GF-D8 (cell line): ENCODE measurements around the gene USP34.
"Not testable (repeated sequence)": the region's sequence is repeated elsewhere in the genome, so short reads cannot be mapped to it uniquely, and the experiment has no call there.

Experiments used
- DNase-seq: peaks from one replicate; lab custom pipeline; 2025; lab: John Stamatoyannopoulos, UW

USP34 gene

DNA sequence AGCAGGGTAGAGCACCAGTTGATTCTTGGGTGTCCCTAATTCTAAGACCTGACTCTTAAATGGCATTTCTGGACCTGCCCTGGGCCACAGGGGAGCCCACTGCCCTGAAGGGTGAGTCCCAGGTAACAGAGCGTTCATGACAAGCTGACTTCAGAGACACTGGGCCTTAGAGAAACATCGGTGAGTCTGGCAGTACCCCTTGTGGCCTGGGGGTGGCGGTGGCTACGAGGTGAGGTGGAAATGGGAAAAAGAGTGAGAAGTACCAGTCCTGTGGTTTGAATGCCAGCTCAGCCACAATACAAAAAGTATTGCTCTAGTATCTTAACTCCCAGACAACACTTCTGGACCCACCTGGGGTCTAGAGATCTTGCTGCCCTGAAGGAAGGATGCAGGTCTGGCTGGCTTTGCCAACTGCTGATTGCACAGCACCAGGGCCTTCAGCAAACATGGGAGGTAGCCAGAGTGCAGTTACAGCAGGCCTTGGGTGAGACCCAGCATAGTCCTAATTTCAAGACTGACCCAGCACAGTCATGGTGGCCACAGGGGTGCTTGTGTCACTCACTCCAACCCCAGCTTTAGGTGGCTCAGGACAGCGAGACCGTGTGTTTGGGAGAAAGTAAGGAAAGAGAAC lies 44.5 kb downstream of the USP34 start:
- DNase-seq = peak; percentile 43

DNA sequence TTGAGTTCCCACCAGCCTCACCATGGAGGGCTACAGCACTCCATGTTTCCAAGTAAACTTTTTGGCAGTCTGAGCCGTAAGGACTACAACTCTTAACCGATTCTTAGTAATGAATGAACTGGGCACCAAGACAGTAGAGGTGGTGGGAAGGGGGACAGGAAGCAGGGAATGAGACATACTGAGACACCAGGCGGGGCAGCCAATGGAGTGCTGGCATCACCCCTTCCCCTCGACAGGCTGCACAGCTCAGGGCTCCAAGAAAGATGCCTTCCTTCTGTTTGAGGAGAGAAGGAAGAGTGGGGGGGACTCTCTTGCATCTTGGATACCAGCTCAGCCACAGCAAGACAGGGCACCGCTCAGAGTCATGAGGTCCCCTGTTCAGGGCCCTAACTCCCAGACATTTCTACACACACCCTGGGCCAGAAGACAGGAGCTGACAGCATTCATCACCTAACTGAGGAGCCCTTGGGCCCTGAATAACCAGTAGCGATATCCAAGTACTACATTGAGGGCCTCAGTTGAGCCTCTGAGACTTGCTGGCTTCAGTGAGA lies 45.2 kb downstream of the USP34 start:
- DNase-seq = no peak

DNA sequence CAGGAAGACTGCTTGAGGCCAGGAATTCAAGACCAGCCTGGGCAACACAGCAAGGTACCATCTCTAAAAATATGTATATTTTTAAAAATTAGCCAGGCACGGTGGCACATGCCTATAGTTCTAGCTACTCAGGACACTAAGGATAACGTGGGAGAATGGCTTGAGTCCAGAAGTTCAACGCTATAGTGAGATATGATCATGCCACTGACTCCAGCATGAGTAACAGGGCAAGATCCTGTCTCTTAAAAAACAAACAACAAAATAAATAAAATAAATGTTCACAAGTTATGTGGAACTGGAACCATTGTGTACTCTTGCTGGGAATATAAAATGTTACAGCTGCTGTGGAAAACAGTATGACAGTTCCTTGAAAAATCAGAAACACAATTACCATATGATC lies 47.2 kb downstream of the USP34 start:
- DNase-seq = no peak

DNA sequence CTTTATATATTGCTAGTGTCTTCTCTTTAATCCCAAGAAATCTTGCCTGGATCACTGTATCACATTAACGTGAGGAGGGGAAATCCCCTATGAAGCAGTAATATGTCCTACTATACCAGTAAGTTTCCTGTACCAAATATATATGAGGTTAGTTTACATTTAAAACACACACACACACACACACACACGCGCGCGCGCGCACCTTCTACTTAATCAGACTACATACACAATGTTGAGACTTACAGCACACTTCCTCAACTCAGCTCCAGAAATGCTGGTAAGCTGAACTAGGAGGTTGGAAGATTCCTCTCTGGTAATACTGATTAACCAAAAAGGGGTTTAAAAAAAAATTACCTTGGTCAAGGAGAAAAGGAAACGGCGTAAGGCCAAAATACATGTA lies 49.3 kb downstream of the USP34 start:
- no peak for DNase-seq

DNA sequence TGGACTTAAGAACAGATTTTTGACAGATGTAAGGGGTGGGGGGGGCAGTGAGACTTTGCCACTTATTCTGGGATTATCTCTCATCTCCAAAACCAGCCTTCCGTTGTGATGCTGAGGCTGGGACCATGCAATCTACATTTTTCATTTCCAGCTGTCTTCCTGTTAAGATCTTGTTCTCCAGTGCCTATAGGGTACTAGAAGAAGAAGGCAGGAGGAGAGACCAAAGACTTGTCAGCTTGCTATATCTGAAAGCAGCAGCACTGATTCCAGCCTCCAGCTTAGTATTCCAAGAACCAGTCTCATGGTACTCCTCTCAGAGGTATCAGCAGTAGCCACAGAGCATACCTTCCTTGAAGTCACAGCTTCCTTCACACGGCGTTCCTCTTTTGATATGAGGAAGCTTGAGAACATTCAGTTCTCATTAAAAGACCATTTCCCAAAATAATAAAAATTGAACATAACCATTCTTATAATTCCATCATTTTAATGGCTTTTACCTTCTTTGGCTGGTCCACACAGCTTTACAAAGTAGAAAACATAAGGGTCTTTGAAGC lies 49.8 kb downstream of the USP34 start:
- peak; percentile 29 for DNase-seq

DNA sequence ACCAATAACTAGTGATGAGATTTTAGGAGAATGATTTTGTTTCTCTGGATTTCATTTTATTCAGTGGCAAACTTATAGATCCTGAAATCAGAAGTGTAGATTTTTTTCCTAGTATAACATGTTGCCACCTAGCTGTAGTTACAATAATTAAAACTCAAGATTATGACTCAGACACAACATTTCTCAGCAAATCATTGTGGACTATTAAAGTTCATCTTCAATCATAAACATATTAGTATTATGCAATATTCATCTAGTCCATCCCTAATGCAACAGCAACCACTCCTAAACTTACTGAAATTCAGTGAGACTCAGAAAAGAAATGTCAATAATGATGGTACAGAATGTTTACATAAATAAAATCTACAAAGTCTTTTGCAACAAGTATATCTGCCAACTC lies 51.3 kb downstream of the USP34 start:
- DNase-seq = no peak

DNA sequence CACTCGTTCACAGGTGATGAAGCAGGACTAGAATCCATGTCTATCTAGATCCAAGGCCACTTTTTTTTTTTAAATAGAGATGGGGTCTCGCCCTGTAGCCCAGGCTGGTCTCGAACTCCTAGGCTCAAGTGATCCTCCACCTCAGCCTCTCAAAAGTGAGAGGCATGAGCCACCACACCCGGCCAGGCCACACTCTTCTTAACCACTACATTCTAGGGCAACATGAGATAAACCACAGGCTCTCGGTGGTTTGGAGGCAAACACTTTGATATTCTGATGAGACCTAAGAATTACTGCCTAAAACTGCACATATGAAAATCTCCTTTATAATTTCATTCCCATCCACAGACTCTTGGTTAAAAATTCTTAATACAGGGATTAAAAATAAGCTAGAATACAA lies 51.8 kb downstream of the USP34 start:
- DNase-seq = no peak

DNA sequence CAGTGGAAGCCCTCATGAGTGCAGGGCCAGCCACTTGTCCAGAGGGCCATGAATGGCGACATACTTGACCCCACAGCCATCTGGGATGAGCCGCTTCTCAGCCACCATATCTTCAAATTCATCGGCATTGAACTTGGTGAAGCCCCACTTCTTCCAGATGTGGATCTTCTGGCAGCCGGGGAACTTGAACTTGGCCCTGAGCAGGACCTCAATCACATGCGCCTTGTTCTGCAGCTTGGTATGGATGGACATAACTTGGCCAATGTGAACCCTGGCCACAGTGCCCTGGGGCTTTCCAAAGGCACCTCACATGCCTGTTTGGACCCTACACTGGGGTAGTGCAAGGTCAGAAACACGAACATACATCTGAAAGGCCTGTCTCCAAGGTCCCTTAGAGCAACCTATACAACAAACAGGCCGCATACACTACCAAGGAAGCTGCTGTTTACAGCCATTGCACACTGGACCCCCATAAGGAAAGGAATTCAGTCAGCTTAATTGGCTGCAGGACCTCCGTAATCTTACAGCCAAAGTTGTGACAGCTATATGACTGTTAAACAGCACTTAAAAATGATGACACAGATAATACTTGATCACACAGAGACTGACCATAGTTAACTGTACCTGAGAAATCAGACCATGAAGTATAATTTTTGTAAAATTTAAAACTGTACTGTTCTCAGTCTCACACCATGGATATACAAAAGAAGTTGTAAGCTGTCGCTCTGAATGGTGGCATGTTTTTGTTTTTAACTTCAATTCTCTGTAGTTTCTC lies 53.8 kb downstream of the USP34 start:
- no peak for DNase-seq

DNA sequence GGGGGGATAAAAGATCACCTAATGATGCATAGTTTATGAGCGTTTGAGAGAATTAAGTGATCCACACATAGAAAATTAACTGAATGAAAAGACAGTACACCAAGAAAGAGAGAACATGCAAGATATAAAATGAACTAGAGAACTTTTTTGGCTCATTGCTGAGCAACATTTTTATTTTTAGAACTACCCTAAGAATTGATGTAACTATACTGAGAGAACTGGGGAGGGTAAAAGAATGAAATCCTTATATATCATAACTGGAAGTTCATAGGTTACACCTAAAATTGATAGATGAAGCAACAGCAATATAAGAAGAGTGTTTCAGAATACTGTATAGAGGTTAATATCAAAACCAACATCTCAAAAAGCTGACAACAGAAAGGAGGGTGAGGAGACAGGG lies 55.6 kb downstream of the USP34 start:
- no peak for DNase-seq

DNA sequence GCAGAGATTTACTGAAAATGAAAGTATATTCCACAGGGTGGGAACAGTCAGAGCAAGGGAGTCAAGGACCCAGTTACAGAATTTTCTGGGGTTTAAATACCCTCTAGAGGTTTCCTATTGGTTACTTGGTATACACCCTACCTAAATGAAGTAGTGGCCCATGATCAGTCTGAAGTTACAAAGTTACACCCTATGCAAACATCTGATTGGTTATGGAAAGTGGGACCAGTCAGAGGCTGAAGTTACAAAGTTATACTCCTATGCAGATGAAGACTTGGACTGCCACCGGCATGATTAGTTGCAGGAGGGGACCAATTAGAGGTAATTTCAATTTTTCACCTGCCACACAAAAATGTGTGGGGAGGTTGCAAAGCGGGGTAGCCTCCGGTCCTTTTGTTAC lies 56.2 kb downstream of the USP34 start:
- DNase-seq = no peak

DNA sequence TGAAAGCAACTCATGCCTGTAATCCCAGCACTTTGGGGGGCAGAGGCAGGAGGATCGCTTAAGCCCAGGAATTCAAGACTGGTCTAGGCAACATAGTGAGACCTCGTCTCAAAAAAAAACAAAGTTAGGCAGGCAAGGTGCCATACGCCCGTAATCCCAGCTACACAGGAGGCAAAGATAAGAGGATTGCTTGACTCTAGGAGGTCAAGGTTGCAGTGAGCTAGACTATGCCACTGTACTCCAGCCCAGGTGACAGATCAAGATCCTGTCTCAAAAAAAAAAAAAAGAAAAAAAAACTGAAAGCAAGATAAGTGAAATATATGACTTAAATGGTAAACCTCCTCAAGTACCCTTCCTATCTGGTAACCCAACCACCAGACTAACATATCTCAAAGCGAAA lies 59.8 kb downstream of the USP34 start:
- DNase-seq = no peak

DNA sequence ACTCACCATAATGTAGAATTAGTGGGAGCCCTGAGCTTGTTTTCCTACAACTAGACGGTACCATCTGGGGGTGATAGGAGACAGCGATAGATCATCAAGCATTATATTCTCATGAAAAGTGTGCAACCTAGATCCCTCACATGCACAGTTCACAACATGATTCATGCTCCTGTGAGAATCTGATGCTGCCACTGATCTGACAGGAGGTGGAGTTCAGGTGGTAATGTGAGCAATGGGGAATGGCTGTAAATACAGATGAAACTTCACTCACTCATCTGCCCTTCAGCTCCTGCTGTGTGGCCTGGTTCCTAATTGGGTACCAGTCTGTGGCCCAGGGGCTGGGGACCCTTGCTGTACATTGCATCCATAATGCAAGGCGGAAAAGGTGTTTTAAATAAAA lies 60.7 kb downstream of the USP34 start:
- no peak for DNase-seq

DNA sequence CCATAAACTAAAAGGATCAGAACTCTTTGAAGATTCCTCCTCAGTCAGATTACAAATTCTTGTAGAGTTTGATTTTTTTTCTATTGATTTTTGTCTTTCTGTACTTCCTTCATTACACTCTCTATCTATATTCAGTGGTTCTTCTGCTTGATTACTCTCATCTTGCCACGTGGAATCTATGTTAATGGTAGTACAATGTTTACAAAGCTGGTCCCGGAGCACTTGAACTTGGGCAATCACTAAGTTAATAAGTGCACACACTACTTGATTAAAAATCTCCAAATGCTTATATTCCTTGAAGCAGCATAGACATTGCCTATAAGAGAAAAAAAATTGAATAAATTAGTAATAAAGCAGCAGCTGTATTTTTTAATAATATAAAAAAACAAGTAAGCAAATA lies 65.1 kb downstream of the USP34 start:
- no peak for DNase-seq

DNA sequence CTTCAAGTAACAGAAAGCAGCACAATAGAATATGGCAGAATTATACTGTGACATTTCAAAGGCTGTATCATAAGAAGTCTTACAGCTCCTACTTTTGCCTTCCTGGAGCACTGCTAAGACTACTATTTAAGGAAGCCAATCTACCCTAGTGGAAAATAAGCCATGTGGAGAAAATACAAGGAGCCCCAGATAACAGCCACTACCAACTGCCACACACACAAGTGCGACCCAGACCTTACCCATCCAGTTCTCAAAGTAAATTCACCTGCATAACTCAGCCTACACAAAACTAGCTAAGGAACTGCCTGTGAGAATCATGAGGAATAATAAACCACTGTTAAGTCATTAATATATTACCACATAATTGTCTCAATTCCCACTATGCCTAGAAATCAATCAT lies 66.4 kb downstream of the USP34 start:
- no peak for DNase-seq

DNA sequence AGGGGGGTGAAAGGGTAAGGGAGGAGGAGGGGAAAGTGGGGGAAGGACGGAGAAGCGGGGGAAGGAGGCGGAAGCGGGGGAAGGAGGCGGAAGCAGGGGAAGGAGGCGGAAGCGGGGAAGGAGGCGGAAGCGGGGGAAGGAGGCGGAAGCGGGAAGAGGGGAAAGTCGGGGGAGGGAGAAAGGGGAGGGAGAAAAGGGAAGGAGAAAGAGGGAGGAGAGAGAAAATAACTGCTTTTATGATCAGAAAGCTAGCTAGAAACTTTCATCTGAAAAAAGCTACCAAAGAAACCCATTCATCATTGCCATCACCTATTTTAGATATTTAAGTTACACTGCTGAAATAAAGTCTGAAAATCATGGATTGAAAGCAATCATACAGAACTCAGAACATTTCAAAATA lies 72.5 kb downstream of the USP34 start:
- no peak for DNase-seq

DNA sequence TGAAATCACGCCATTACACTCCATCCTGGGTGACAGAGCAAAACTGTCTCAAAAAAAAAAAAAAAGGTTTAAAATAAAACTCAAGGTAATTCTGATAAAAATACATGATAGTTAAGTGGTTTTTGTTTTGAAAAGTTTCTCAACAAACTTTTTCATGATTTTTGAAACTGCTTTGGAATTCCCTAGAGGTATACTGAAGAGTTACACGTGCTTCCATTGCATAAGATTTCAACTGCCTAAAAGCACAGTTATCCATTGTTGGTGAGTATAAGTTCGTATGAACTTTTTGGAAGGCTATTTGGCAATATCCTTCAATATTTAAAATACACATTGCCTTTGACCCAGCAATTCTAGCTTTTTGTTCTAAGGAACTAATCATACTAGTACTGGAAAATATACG lies 74.9 kb downstream of the USP34 start:
- DNase-seq = no peak

DNA sequence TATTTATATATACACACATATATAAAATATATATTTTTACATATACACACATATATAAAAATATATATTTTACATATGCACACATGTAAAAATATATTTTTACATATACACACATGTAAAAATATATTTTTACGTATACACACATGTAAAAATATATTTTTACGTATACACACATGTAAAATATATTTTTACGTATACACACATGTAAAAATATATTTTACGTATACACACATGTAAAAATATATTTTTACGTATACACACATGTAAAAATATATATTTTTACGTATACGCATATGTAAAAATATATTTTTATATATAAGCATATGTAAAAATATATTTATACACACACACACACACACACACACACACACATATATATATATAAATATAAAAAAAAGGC lies 83.3 kb downstream of the USP34 start:
- DNase-seq = not testable (repeated sequence)

DNA sequence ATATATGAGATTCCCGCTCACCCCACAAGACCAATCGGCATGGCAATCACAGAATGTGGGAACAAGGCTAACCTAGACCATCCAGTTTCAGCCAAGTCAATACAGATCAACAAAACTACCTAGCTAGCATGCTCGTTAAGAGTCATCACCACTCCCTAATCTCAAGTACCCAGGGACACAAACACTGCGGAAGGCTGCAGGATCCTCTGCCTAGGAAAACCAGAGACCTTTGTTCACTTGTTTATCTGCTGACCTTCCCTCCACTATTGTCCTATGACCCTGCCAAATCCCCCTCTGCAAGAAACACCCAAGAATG lies 90.0 kb downstream of the USP34 start:
- DNase-seq = not testable (repeated sequence)

DNA sequence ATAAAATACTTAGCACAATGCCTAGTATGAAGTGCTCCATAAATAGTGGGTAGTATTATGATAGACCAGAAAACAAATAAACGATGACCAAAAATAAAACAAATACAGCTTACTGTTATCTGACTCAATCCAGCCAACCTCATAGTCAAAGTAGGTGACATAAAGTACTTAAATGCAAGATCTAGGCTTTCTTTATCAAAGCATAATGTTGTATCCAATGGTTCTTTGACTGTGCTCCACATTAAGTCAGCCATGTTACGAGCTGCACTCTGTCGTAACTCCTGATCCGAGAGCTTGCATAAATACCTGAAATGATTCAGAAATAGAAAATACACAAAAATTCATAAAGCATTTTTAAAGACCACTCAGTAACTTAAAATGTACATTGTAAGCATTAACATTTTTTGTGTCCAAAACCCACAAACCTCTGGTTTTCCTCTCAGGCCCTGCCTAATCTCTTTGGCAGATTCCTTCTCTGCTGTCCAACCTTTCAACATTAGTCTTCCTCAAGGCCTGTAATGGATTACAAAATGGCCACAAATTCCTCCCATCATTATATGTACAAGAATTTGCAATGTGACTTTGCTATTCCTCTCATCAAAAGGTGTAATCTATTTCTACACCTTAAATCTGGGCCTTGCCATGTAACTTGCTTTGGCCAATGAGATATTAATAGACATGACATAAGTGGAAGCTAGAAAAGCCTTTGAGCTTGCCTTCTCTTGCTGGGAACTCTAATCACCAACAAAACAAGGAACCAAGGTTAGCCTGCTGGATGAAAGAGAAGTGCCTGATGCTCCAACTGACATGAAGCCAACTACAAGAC lies 90.6 kb downstream of the USP34 start:
- DNase-seq = no peak

DNA sequence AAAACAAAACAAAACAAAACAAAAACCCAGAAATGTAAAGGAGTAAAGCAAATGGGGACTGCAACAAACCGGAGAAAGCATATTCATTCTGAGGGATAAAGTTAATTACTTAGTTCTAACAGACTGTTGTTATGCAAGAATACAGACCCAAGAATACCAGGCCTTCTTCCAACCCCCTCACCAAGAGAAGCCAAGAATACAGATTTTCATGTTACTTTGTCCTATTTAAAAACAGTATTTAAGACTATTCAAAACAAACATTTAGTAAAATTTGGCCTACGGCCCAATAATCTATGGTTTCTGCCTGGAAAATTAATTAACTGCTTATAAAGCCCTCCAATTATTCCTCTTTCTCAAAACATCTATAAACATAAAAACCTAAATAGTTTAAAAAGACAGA lies 91.4 kb downstream of the USP34 start:
- no peak for DNase-seq

DNA sequence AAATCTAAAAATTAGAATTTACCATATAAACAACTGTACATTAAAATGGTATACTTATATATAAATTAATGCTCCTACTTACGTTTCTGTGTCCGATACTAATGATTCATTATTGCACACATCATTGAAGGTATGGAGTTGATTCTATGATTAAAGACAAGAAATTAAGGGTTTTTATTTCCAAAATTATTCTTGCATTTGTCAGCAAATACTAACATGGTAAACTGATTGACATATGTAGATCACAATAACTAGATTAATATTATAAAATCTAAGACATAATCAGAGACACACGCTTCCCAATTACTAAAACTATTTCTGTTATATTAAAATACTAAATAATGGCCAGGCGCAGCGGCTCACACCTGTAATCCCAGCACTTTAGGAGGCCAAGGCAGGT lies 92.6 kb downstream of the USP34 start:
- DNase-seq = no peak

DNA sequence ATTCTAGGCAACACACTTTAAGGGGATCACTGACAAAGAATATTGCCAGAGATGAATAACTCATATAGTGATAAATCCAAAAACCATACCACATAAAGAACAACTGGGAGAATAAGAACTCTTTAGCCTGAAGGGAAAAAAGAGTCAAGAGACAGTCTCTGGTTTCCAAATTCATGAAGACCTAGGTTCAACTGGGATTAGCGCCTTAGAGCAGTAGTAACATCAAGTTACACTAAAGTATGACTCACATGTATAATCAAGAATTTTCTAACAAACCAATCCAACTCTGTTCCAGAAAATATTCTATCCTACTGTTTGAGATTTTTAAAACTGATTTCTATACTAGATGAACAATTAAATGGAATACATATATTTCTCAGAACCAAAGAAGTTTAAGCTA lies 93.8 kb downstream of the USP34 start:
- no peak for DNase-seq

DNA sequence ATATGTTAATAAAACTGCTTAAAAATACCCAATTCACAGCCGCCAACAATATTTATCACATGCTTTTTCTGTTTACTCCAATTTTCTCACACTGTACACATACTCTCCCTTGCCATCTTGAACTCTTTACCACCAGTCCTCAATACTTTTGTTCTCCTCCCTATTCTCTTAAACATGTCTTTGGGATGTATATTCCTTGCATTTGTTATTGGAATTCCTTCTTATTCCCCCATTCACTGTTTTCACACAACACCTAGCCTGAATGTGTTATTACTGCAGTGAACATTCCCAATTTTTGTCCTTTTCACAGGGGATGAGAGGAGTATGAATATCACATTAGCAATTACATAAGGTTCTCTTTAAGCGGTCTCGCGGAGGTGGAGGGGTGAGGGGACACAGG lies 94.7 kb downstream of the USP34 start:
- no peak for DNase-seq
